Fibroblast of lung (primary cell): ENCODE data around the gene NFAM1. TPM values are rescaled to one million over a fixed set of nuclear protein-coding genes. Genes with fewer than 3 reads are reported as not detected.

Experiments used
- DNase-seq, 2 donors: peaks; one replicate each; pipeline versions ENCODE4 v3.0.0 to v3.0.0-alpha.2; 2010; ENCODE audit warnings: low read depth in 2 of 2
- H2AFZ ChIP-seq: 2 replicates; pipeline ENCODE4 v1.5.1; 2012; ENCODE audit warnings: low read length, control low read depth, inconsistent platforms
- H3K27ac ChIP-seq: 2 replicates; pipeline ENCODE4 v1.5.1; 2011; ENCODE audit warnings: low read length, control low read depth; ENCODE audit not compliant: insufficient read depth
- H3K27me3 ChIP-seq: 2 replicates; pipeline ENCODE4 v1.5.1; 2011; ENCODE audit warnings: mild to moderate bottlenecking, low read length; ENCODE audit not compliant: control insufficient read depth, insufficient read depth
- H3K36me3 ChIP-seq: 2 replicates; pipeline ENCODE4 v1.5.1; 2011; ENCODE audit warnings: low read length; ENCODE audit not compliant: control insufficient read depth, insufficient read depth
- H3K4me1 ChIP-seq: 2 replicates; pipeline ENCODE4 v1.5.1; 2011; ENCODE audit warnings: low read length; ENCODE audit not compliant: control insufficient read depth, insufficient read depth; ENCODE audit errors: extremely low read depth
- H3K4me2 ChIP-seq: 2 replicates; pipeline ENCODE4 v1.5.1; 2011; ENCODE audit warnings: low read length, control low read depth; ENCODE audit not compliant: insufficient read depth; ENCODE audit errors: extremely low read depth
- H3K4me3 ChIP-seq, 4 experiments: fragments of 200-600 bp in 1 of 4; sonication (generic) in 1 of 4; replicated peaks in 1 of 4; 2 replicates each; pipeline ENCODE4 v1.5.1; 2011 to 2016; ENCODE audit warnings: low read length in 4 of 4, low read depth in 3 of 4, mild to moderate bottlenecking in 3 of 4, control low read depth in 2 of 4, inconsistent platforms in 1 of 4, mixed read lengths in 1 of 4; ENCODE audit not compliant: insufficient read depth in 1 of 4; ENCODE audit errors: control extremely low read depth in 1 of 4
- H3K79me2 ChIP-seq: 2 replicates; pipeline ENCODE4 v1.5.1; 2012; ENCODE audit warnings: mild to moderate bottlenecking, low read length, inconsistent platforms; ENCODE audit not compliant: control insufficient read depth, insufficient read depth
- H3K9ac ChIP-seq: 2 replicates; pipeline ENCODE4 v1.5.1; 2011; ENCODE audit warnings: mild to moderate bottlenecking, low read length, control low read depth; ENCODE audit not compliant: insufficient read depth
- H3K9me3 ChIP-seq: 2 replicates; pipeline ENCODE4 v1.5.1; 2012; ENCODE audit warnings: low read depth, low read length; ENCODE audit not compliant: control insufficient read depth, insufficient read depth
- H4K20me1 ChIP-seq: 2 replicates; pipeline ENCODE4 v1.5.1; 2011; ENCODE audit warnings: low read length; ENCODE audit not compliant: control insufficient read depth, insufficient read depth; ENCODE audit errors: extremely low read depth
- CTCF ChIP-seq, 2 donors: IDR thresholded peaks in 1 of 2; conservative IDR thresholded peaks in 1 of 2; 1 replicate in 1 of 2; 2 replicates in 1 of 2; pipeline ENCODE4 v1.5.1; 2011 to 2012; ENCODE audit warnings: low read length in 2 of 2, control low read depth in 1 of 2, inconsistent platforms in 1 of 2, low read depth in 1 of 2, mild to moderate bottlenecking in 1 of 2
- EZH2 ChIP-seq: IDR thresholded peaks from 2 replicates; pipeline ENCODE4 v1.5.1; 2012; ENCODE audit warnings: low read length, control low read depth, mild to moderate bottlenecking; ENCODE audit errors: missing control alignments
- polyA plus RNA-seq, 2 donors: library from polyadenylated mRNA; depleted of rRNA in 1 of 2; stranded (reverse) in 1 of 2; unstranded in 1 of 2; fragments of >200 nt; gene quantifications; 2 replicates each; pipeline ENCODE4 v1.2.1, GENCODE V29; 2011 to 2012; ENCODE audit warnings: missing spikeins in 1 of 2
- total RNA-seq: library from RNA; depleted of rRNA; stranded (reverse); fragments of >200 nt; gene quantifications from 2 replicates; pipeline ENCODE4 v1.2.1, GENCODE V29; 2014

Gene NFAM1
- total and polyA plus RNA-seq, 2 donors (not counting 1 experiment from before 2014, with no cell fraction given), result 0.17 TPM; not detected in 1

- Histone ChIP-seq H3K79me2 (no peaks in the 10 kb centered on the region), H2AFZ (no peak overlapping the region), H3K36me3 (no peaks in the 10 kb centered on the region), H4K20me1 (no peaks in the 10 kb centered on the region), H3K4me1 (no peaks in the 10 kb centered on the region), H3K9ac (no peak overlapping the region), H3K9me3 (no peaks in the 10 kb centered on the region), H3K4me2 (no peak overlapping the region), H3K27ac (no peak overlapping the region), H3K27me3 (no peaks in the 10 kb centered on the region), H3K4me3 (no peak overlapping the region)
- no peak for TF ChIP-seq EZH2
- DNase-seq, result no peak
Measured at GRCh38 chr22:42350373-42350772, 81.8 kb downstream of the NFAM1 start.

- Histone ChIP-seq H2AFZ (no peak overlapping the region), H3K27ac (no peak overlapping the region), H3K36me3 (no peaks in the 10 kb centered on the region), H3K9ac (no peak overlapping the region), H3K4me2 (no peak overlapping the region), H3K9me3 (no peaks in the 10 kb centered on the region), H4K20me1 (no peaks in the 10 kb centered on the region), H3K4me3 (no peak overlapping the region), H3K4me1 (no peaks in the 10 kb centered on the region), H3K79me2 (no peaks in the 10 kb centered on the region), H3K27me3 (peaks cover 2% of the 10 kb centered on the region)
- no peak for DNase-seq
- no peak for TF ChIP-seq CTCF (conservative IDR thresholded peaks at IDR 0.05 in 1 of 2, IDR thresholded peaks at IDR 0.05 in 1 of 2; ENCODE audit: low read depth in 1 of 2, low read length in 2 of 2)
- no peak for TF ChIP-seq EZH2
Measured at GRCh38 chr22:42347281-42347824, 84.8 kb downstream of the NFAM1 start.

GRCh38 chr22:42346722-42347121 lies 85.5 kb downstream of the NFAM1 start:
- H3K9me3 ChIP-seq, result no peaks in the 10 kb centered on the region
- no peak for TF ChIP-seq EZH2
- TF ChIP-seq CTCF (conservative IDR thresholded peaks at IDR 0.05 in 1 of 2, IDR thresholded peaks at IDR 0.05 in 1 of 2; ENCODE audit: low read depth in 1 of 2, low read length in 2 of 2), result no peak
- no peaks in the 10 kb centered on the region for H3K4me1 ChIP-seq
- H3K4me2 ChIP-seq, result no peak overlapping the region
- no peaks in the 10 kb centered on the region for H3K36me3 ChIP-seq
- no peaks in the 10 kb centered on the region for H3K79me2 ChIP-seq
- no peaks in the 10 kb centered on the region for H4K20me1 ChIP-seq
- no peak overlapping the region for H3K27ac ChIP-seq
- no peak overlapping the region for H3K4me3 ChIP-seq
- H2AFZ ChIP-seq, result no peak overlapping the region
- no peak overlapping the region for H3K9ac ChIP-seq
- no peak for DNase-seq
- peaks cover 2% of the 10 kb centered on the region for H3K27me3 ChIP-seq
